DMS153 treated with DMSO at 0.1 percent for 48 hours (cell line): ENCODE measurements around the gene CXXC1.
"Not testable (repeated sequence)": the region's sequence is repeated elsewhere in the genome, so short reads cannot be mapped to it uniquely, and the experiment has no call there.

Experiments
- DNase-seq: peaks from one replicate; lab custom pipeline; 2025; ENCODE audit not compliant: unreplicated experiment; lab: John Stamatoyannopoulos, UW

CXXC1 gene

DNA sequence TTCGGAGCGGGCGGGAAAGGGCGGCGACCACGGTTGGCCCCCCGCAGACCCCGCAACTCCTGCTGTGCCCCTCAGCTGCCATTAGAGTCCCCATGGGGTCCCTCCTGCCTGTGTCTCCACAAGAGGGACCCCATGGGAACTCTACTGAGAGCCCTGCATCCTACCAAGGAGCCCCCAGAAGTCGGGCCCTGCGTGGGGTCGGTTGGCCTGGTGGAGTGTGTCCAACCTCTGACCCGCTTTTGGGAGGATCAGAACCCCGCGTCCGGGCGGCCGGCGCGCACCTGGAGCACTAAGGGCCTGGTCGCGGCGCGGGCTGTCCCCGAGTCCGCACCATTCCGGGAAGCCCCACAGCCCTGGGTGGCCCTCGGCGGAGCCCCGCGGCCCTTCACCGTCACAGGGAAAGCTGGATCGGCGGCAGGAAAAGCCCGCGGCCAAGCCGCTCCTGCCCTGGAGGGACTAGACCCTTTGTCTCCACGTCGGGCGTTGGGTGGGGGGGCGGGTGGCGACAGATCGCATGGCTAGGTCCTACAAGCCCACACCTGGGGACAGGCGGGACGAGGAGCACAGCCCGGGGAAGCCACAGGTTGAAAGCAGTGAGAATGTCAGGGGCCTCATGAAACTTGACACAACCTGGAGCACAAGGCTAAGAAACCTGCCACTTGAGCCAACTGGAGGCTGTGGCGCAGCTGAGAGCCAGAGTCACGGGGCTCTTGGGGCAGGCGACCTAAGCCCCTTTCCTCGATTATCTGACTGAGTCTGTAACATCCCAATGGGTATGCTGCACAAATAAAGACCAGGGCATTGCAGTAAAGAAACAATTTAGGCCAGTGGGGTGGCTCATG, 11.2 kb upstream of the CXXC1 start:
- no peak for DNase-seq

DNA sequence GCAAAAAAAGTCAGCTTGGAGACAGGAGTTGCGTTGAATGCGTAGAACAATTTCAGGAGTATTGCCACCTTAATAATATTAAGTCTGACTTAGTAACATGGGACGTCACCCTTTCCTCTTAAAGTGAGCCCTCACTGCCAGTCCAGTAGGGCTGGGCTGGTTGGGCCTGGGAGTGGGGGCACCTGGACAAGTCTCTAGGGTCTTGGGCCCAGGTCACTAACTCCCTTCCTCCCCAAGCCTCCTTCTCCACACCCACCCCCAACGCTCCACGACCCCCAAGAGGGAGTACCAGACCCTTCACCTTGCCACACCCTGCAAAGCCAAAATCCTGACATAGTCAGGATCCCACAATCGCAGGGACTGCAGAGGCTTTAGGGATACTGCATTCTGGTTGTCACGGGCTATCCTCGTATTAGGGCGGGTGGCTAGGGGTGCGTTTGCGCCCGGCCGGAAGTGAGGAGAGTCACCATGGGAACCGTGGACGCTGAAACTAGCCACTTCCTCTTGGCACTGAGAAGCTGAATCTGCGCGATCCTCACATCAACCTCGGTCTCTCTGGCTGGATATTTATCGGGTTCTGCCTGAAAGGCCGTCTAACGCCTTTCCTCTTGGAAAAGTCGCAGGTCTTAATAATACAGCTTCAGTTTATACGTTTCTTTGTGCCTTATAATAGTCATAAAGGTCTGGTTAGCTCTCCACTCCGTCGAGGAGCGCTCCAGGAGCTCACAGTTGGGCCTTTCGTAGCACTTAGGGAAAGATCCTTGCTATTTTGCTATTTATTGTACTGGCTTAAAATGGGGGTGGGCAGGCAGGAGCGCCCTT, 10.3 kb upstream of the CXXC1 start:
- peak; percentile 65 for DNase-seq

- no peak for DNase-seq
Measured at GRCh38 chr18:50293039-50293438, 5.5 kb upstream of the CXXC1 start.

DNA sequence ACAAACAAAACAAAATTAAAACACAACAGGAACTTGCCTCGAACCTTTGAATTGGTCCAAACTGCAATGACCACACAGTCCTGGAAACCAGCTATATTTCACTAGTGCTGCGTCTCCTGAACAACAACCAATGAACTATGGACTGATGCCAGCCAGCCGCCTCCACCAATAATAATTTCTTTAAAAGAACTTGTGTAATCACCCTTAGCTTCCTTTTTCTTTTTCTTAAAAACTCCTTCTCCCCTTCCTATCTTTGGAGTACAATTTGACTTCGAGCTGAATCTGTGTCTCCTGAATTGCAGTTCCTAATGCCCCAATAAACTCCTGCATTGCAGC, 1.6 kb upstream of the CXXC1 start:
- no peak for DNase-seq

- DNase-seq, result not testable (repeated sequence)
Measured at GRCh38 chr18:50288348-50289107, 1.0 kb upstream of the CXXC1 start.

GRCh38 chr18:50287028-50287440, 458 bp downstream of the CXXC1 start:
- no peak for DNase-seq

- no peak for DNase-seq
Measured at GRCh38 chr18:50286391-50287027, 983 bp downstream of the CXXC1 start.

DNA sequence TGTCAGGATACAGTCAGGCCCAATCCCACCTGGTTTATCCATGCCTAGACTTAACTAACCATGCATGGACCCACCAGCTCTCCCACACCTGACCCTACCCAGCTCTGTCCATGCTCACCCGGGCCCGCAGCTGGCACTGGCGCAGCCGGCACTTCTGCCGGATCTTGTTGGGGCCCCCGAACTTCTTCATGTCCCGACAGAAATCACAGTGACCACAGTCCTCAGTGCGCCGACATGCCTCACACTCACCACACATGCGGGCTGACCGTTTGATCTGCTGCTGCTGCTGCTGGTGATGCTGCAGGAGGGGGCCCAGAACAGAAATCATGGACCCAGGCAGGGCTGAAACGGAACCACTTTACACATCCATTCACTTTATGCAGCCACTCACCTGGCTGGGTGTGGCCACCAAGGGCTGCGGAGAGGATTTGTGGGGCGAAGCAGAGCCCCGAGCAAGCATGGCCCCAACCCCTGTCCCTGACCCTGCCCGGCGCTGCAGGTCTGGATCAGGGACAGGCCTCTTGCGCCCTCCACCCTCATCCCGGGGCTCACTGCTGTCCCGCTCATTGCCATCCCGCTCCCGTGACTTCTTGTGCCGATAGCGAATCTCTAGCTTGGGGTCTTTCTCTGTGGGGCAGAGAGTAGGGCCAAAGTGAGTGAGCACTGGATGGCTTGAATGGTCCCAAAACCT, 1.7 kb downstream of the CXXC1 start:
- no peak for DNase-seq

DNA sequence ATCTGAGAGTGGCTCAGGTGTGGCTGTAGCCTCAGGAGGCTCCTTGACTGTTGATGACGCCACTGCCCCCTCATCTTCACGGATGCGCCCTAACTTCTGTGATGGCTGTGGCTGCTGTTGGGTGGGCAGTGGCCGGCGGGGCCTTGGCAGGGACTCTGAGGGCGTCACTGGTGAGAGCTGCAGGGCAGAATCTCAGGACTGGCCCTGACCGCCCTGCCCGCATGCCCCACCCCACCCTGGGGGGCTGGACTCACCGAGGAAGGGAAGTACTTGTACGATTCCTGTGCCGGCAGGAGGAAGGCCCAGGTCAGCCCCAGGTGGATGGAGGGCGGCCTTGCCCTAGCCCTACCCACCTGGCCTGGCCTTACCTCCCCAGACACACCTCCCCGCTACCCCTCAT, 2.4 kb downstream of the CXXC1 start:
- DNase-seq, result no peak

- no peak for DNase-seq
Measured at GRCh38 chr18:50284255-50284885, 3.1 kb downstream of the CXXC1 start.

GRCh38 chr18:50283469-50284209, 3.9 kb downstream of the CXXC1 start:
- DNase-seq, result no peak

DNA sequence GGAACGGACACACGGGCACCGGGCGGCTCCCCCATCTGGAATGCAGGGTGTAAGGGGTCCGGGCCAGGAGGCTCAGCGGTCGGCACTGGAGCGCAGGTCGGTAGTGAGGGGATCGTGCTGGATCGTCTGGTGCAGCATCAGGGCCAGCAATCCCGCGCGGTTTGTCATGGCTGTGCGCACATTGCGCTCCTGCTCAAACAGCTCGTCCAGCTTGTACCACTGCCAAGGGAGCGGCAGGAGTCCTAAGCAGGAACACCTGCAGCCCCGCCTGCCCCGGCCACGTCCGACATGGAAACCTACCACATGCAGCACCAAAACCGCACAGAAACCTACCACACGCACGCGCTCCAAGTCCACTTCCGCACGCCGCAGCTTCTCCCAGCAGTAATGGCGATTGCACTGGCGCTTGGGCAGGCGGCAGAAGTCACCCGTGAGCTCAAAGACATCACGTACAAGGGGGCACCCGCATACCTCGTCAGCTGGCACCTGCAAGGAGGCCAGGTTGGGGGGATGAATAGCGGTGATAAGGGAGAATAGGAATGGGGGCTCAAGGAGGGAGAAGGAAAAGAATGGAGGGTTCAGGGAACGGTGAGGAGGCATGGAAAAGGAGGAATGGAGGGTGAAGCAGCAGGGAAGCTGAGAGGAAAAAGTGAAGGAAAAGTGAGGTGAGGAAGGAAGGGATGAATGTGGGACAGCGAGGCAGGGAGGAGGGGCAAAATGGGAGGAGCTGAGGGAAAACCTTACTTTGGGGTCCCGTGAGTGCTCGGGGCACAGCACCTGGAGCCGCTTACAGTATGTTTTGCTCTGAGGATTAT, 4.8 kb downstream of the CXXC1 start:
- DNase-seq, result no peak

GRCh38 chr18:50281972-50282520, 5.4 kb downstream of the CXXC1 start:
- no peak for DNase-seq

DNA sequence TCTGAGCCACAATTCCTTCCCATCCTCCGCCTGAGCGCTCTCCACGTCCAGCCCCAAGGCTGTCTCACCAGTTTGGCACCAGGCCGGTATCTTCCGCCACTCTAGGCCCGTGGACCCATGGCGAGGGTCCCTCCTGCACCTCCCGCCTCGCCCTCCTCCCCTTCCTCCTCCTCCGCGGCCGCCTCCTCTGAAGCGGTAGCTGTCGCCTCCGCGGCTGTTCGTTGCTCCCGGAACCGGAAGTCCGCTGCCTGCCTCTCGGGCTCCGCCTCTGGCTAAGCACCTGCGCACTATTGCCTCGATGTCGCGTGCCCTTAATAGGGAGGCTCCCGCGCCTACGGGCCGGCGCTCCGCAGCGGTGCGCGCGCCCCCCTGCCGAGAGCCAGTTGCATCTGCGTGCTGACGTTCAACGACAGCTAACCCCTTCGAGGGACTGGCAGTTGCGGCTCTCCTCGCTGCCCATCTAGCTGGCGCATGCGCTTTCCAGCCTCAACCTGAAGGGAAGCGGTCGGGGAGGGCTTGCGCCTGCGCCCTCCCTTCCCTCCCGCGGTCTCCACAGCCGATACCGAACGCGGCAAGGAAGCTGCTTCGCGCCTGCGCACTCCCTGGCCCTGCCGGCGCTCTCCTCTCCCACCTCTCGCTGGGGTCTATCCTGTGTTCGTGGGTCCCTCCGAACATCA, 6.1 kb downstream of the CXXC1 start, which contains the start of gene MBD1:
MBD1 (minus strand) TSS at position 229 of the 677 bp plus-strand sequence. CDS start 1,531 bp downstream, outside the sequence.
- peak; percentile 92 for DNase-seq

- DNase-seq, result no peak
Measured at GRCh38 chr18:50280707-50281294, 6.7 kb downstream of the CXXC1 start.

DNA sequence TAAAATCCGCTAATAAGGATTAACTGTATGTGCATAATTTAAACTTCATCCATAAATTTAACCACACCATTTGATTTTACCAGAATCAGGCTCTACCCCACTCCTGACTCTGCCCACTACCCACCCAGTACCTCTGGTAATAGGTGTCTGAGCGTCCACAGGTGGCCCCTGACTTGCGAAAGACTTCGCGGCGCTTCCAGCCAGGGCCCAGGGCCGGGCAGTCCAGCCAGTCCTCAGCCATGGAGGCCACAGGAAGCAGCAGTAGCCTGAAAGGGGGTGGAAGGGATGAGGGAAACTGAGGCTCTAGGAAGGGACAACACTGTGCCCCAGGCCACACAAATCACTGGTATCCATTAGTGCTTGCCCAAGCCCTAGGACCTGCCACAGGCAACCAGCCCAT, 7.7 kb downstream of the CXXC1 start:
- no peak for DNase-seq

DNA sequence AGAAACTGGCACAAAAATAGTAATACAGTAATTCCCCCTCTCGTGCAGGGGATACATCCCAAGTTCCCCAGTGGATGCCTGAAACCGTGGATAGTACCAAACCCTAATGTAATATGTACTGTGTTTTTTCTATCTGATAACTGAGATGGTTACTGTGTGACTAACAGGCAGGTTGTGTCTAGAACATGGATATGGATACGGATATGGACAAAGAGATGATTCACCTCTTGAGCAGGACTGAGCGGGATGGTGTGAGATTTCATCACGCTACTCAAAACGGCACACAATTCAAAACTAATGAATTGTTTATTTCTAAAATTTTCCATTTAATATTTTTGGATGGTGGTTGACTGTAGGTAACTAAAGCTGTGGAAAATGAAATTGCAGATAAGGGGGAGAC, 9.6 kb downstream of the CXXC1 start:
- no peak for DNase-seq
